ENCODE data around the gene ACADVL.

Gene ACADVL

DNA sequence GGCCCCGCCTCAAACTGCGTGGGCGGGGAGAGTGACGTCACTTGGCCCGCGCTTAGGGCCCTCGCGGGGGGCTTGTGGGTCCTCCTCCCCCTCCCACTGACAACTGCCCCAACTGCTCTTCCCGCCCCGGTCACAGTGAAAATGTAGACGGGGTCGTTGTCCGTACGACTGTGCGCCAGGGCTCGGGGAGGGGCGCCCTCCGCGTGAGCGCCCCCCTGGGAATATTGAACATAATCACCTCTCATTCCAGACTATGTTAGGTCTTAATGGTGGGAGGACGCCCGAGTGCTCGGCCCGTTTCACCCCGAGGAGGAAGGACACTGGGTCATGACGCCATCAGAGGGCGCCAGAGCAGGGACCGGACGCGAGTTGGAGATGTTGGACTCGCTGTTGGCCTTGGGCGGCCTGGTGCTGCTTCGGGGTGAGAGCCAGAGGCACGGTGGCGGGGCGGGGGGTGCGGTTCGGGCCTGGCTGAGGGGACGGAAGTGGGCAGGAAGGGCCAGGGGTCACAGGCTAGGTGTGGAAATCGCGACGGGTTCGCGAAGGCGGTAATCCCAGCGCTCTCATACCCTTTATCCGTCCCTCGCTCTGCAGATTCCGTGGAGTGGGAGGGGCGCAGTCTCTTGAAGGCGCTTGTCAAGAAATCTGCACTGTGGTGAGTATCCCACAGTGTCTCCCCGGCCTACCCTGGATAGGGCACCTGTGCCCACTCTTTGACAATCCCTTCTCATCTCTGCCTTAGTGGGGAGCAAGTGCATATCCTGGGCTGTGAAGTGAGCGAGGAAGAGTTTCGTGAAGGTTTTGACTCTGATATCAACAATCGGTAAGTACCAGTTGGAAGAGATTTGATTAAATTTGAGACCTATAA, 32.7 kb downstream of the ACADVL start, which contains the start of gene ELP5:
TSS of gene ELP5 (plus strand) at position 40 of the 868 bp plus-strand sequence. CDS start at position 376, 336 bp downstream.
- DNase-seq: peak; percentile 80 to 83

- DNase-seq: no peak
Measured at GRCh38 chr17:7253082-7253481, 33.3 kb downstream of the ACADVL start.

DNA sequence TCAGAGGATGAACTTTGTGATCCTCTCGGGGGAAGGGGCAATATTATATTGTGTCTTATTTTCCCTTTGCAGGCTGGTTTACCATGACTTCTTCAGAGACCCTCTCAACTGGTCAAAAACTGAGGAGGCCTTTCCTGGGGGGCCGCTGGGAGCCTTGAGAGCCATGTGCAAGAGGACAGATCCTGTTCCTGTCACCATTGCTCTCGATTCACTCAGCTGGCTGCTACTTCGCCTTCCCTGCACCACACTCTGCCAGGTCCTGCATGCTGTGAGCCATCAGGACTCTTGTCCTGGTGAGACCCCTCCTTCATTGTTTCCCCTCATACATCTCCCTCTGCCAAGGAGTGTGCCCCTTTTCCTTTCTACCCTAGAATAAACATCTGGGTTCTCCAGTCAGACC, 34.8 kb downstream of the ACADVL start:
- DNase-seq: no peak

DNA sequence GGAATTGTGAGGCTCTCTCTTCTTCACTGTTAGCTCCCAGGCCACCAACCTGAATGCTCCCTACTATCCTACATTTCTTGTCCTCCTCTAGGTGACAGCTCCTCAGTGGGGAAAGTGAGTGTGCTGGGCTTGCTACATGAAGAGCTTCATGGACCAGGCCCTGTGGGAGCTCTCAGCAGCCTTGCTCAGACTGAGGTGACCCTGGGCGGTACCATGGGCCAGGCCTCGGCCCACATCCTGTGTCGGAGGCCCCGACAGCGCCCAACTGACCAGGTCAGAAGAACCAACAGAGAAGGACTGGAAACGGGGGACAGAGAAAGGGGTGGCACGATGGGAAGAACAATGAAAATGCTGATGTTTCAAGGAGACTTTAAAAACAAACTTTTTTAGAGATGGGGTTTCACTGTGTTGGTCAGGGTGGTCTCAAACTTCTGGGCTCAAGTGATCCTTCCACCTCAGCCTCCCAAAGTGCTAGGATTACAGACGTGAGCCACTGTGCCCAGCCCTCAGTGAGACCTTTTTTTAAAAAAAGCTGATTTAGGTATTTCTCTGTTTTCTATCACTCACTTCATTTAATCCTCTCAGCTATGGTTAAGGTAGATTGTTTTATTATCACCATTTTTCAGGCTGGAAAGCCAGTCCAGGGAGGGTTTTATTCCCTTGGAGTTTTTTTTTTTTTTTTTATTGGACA, 37.2 kb downstream of the ACADVL start:
- DNase-seq: no peak

- no peak for DNase-seq
Measured at GRCh38 chr17:7258731-7259554, 39.2 kb downstream of the ACADVL start.

DNA sequence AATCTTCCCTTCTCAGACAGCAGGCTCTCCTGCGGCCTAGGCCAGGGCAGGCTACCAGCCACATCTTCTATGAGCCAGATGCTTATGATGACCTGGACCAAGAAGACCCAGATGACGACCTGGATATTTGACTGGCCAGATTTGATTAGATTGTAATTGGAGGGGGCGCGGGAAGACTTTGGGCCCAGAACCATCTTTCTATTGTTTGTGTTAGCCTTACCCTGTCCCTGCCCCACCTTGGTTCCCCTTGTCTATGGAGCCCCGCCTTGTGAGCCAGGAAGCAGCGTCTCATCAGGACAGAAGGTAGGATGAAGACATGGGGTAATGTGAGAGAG, 39.8 kb downstream of the ACADVL start:
- DNase-seq: no peak

DNA sequence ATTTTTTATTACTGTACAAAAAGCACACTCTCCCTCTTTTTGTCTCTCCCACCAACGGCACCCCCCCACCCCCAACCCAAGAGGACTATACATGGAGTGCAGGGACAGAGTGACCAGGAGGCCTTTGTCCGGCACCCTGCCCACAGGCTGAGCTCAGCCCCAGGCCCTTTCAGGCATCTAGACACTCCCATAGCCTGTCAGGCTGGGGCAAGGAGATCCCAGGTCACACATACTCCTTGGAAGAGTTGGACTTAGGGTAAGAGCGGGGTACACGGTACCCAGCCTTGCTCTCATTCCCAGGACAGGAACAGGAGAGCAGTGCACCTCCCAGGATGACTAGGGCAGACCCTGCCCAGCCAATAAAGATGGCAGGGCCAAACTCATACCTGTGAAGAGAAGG, 40.4 kb downstream of the ACADVL start:
- DNase-seq: no peak

GRCh38 chr17:7260651-7261378, 41.1 kb downstream of the ACADVL start:
- DNase-seq: peak; percentile 25 to 38

- DNase-seq: no peak
Measured at GRCh38 chr17:7261379-7262191, 41.8 kb downstream of the ACADVL start.

DNA sequence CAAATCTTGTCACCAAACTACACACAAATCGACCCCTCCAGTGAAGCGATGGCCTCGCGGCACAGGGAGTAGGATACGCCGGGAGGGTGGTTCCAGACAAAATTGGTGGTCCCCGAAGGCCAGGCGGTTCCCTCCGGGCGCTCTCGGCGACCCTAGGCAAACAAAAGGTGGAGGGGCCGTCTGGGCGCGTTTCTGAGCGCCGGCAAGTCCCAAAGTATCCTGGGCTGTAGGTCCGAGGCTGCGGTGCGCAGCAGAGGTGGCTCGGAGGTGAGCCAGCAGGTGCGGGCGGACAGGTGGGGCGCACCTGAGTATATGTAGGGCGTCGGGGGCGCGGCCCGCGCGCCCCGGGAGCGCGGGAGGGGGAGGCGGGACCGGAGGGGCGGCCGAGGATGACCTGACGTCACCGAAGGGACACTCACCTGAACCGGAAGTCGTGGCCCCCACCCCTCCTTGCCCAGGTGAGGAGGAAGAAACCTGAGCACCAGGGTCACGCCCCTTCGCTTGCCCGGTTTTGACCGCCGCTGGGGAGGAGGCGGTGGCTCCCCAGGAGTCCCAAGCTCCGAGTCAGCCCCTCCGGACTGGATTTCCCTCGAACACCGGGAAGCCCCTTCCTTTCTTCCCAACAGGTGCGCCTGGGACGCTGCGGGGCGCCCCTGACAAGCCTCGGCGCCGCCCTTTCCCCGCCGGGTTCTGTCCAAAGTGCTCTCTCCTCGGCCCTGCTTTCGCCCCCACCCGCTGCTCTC, 42.6 kb downstream of the ACADVL start, which contains the start of gene CLDN7:
TSS of gene CLDN7 (minus strand) at position 287 of the 743 bp plus-strand sequence. CDS start 435 bp downstream, outside the sequence.
- DNase-seq: peak; percentile 56 to 78

GRCh38 chr17:7262935-7263800, 43.4 kb downstream of the ACADVL start:
- DNase-seq: peak in 1 of 2 experiments; percentile 8

- no peak for DNase-seq
Measured at GRCh38 chr17:7263801-7264078, 44.0 kb downstream of the ACADVL start.

DNA sequence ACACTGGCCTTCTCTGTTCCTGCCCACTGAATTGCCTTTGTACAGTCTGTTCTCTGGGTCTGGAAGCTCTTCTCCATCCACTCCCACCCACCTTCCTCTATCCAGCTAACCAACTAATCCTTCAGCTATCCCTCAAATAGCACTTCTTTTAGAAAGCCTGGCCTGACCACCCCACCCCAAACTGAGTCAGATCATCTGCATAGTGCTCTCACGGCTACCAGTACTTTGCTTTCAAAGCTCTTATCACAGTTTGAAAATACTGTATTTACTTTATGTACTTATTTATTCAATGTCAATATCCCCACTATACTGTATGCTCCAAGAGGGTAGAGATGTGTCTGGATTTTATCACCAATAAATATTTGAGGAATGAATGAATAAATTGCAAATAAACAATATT, 47.0 kb downstream of the ACADVL start:
- DNase-seq: no peak

Measured in NCI-H2081 (cell line).